Skeletal muscle tissue (tissue), 4 donors: ENCODE measurements around the gene C1RL. TPM values are rescaled to one million over a fixed set of nuclear protein-coding genes. Genes with fewer than 3 reads are reported as not detected.
A peak's percentile ranks its signal among the peaks of the same experiment; 100 is the strongest.

Experiments
- H3K27ac ChIP-seq: one replicate; pipeline ENCODE4 v1.7.0; 2013; ENCODE audit warnings: mild to moderate bottlenecking, low read depth, low read length, inconsistent platforms
- H3K27me3 ChIP-seq, 3 donors: one replicate each; pipeline ENCODE4 v1.7.0; 2013; ENCODE audit warnings: low read length in 3 of 3; ENCODE audit not compliant: control insufficient read depth in 3 of 3, insufficient read depth in 3 of 3
- H3K36me3 ChIP-seq, 3 donors: one replicate each; pipeline ENCODE4 v1.7.0; 2013; ENCODE audit warnings: low read length in 3 of 3; ENCODE audit not compliant: control insufficient read depth in 3 of 3, insufficient read depth in 3 of 3
- H3K4me1 ChIP-seq, 3 donors: one replicate each; pipeline ENCODE4 v1.7.0; 2013; ENCODE audit warnings: low read length in 3 of 3, mild to moderate bottlenecking in 3 of 3; ENCODE audit not compliant: control insufficient read depth in 3 of 3, insufficient read depth in 3 of 3
- H3K4me3 ChIP-seq, 3 donors: one replicate each; pipeline ENCODE4 v1.7.0; 2013; ENCODE audit warnings: low read length in 3 of 3
- H3K9ac ChIP-seq, 3 donors: one replicate each; pipeline ENCODE4 v1.7.0; 2013; ENCODE audit warnings: low read length in 3 of 3, mild to moderate bottlenecking in 3 of 3, moderate library complexity in 2 of 3, low read depth in 1 of 3
- H3K9me3 ChIP-seq, 3 donors: one replicate each; pipeline ENCODE4 v1.7.0; 2013; ENCODE audit warnings: low read length in 3 of 3; ENCODE audit not compliant: control insufficient read depth in 3 of 3
- total RNA-seq: library from RNA; depleted of rRNA; stranded (reverse); fragments of >200 nt; gene quantifications from one replicate; pipeline ENCODE4 v1.2.3, GENCODE V29; 2014
- donor health status: Osteomylitis.

C1RL gene
- total RNA-seq, 1 donor from 2014 or later = 10.4 TPM

DNA sequence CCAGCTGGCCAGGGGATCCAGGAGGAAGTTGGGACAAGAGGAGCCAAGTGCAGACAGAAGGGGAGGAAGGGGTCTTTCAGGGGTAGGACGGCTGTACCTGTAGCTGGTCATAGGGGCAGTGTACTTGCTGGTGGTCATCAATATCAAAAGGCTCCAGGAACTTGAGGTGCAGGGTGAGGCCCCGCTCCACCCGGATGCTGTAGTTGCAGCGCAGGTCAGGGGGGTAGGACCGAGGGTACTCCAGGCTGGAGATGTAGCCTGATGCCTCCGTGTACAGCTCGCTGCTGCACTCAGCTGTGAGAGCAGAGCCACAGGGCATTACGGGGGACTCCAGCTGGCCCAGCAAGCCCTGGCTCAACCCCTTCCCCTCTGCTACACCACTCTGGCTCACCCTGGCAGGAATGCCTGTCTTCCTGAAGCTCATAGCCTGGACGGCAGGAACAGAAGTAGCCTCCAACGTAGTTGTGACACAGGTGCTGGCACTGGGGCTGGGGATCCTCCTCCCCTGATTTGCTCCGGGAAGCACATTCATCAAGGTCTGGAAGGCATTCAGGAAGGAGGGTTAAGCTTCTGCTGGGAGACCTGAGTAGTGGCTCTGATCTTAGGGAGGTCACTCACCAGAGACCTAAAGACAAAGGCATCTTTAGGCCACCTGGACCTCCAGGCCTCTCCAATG is 19.7 kb downstream of the C1RL start:
- H3K9me3 ChIP-seq = no peaks in the 10 kb centered on the region
- H3K36me3 ChIP-seq = peaks cover 20 to 25% (median 23%) of the 10 kb centered on the region in 3 donors
- H3K9ac ChIP-seq = no peak overlapping the region
- H3K4me1 ChIP-seq = peaks cover 20 to 39% (median 24%) of the 10 kb centered on the region in 3 donors
- no peak overlapping the region for H3K4me3 ChIP-seq
- no peaks in the 10 kb centered on the region for H3K27me3 ChIP-seq
- H3K27ac ChIP-seq = peak overlapping the region; percentile 13

DNA sequence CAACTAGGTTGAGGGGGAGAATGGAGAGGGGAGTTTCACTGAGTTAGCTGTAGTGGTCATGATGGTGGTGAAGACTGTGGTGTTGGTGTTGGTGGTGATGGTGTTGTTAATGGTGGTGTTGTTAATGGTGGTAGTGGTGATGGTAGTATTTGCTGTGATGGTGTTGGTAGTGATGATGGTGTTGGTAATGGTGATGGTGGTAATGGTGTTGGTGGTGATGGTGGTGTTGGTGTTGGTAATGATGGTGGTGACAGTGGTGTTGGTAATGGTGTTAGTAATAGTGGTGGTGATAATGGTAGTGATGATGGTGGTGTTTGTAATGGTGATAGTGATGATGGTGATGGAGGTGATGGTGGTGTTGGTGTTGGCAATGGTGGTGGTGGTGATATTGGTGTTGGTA is 25.9 kb downstream of the C1RL start:
- H3K9me3 ChIP-seq = no peaks in the 10 kb centered on the region
- H3K36me3 ChIP-seq = peaks cover 21 to 43% (median 26%) of the 10 kb centered on the region in 3 donors
- H3K27me3 ChIP-seq = no peaks in the 10 kb centered on the region
- H3K4me1 ChIP-seq = no peaks in the 10 kb centered on the region
- H3K9ac ChIP-seq = no peak overlapping the region
- no peak overlapping the region for H3K27ac ChIP-seq
- no peak overlapping the region for H3K4me3 ChIP-seq

DNA sequence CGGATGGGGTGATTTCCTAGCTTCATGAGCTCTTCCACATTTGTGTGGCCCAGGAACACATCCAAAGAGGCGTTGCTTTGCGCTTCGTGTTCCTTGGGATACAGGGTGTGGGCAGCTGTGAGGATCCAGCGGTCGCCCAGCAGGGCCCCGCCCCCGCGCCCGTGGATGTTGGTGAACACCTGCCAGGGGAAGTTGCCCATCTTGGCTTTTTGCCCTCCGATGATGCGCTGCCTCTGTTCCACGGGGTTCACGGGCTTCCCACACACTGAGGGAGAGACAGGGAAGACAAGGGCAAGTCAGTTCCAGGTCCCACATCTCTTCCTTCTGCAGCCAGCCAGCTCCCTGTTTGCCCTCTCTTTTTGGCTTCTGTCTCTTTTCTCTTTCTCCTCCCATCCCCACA is 28.0 kb downstream of the C1RL start:
- Histone ChIP-seq H3K36me3 (peaks cover 21 to 35% (median 26%) of the 10 kb centered on the region in 3 donors), H3K4me3 (no peak overlapping the region), H3K9ac (no peak overlapping the region), H3K27me3 (no peaks in the 10 kb centered on the region), H3K4me1 (no peaks in the 10 kb centered on the region), H3K27ac (no peak overlapping the region), H3K9me3 (no peaks in the 10 kb centered on the region)

DNA sequence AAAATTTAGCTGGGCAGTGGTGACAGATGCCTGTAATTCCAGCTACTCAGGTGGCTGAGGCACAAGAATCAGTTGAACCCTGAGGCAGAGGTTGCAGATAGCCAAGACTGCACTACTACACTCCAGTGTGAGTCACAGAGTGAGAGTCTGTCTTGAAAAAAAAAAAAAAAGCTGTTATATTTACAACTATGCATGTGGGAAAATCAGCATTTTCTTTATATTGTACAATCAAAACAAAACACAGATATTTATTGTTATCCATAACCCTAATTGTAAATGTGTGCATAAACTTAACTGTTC is 29.2 kb downstream of the C1RL start:
- Histone ChIP-seq H3K9ac (peak overlapping the region in 1 of 3 donors; percentile 16), H3K27me3 (no peaks in the 10 kb centered on the region), H3K4me1 (no peaks in the 10 kb centered on the region), H3K9me3 (no peaks in the 10 kb centered on the region), H3K4me3 (no peak overlapping the region), H3K27ac (peak overlapping the region; percentile 15), H3K36me3 (peaks cover 13 to 24% (median 14%) of the 10 kb centered on the region in 3 donors)

DNA sequence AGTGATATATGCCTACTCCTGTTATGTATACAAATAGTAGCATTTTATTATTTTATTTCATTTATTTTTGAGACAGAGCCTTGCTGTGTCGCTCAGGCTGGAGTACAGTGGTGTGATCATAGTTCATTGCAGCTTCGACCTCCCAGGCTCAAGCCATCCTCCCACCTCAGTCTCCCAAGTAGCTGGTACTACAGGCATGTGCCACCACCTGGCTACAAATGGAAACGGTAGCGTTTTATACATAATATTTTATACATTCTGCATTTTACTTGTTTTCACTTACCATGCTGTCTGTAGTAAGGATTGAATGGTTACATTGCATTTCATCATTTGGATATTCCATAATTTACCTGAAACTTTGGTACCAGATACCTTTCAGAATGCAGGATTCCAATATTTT is 30.9 kb downstream of the C1RL start:
- Histone ChIP-seq H3K36me3 (peaks cover 6 to 19% (median 7%) of the 10 kb centered on the region in 3 donors), H3K9ac (no peak overlapping the region), H3K27me3 (no peaks in the 10 kb centered on the region), H3K27ac (no peak overlapping the region), H3K4me1 (no peaks in the 10 kb centered on the region), H3K9me3 (no peaks in the 10 kb centered on the region), H3K4me3 (no peak overlapping the region)

DNA sequence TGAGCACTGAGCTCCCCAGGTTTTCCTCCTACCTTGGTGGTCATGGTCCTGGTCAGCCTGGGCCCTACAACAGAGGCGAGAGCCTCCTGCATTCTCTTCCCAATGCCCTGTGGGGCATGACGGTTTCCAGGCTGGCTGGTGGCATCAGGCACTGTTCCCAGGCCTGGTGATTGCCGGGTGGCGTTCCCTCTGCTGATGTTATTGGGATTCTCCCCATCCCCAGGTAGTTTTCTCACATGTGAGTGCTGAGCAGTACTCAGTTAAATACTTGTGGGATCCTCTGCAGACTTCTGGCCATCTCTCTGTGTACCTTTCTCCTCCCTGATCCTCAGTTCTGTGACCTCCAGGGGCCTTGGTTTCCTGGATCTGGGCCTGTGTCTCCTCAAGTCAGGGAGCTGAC is 32.5 kb downstream of the C1RL start:
- no peak overlapping the region for H3K27ac ChIP-seq
- H3K9me3 ChIP-seq = no peaks in the 10 kb centered on the region
- no peaks in the 10 kb centered on the region for H3K27me3 ChIP-seq
- no peak overlapping the region for H3K9ac ChIP-seq
- no peaks in the 10 kb centered on the region for H3K4me1 ChIP-seq
- H3K36me3 ChIP-seq = peaks cover 0 to 7% (median 5%) of the 10 kb centered on the region in 3 donors
- H3K4me3 ChIP-seq = no peak overlapping the region

DNA sequence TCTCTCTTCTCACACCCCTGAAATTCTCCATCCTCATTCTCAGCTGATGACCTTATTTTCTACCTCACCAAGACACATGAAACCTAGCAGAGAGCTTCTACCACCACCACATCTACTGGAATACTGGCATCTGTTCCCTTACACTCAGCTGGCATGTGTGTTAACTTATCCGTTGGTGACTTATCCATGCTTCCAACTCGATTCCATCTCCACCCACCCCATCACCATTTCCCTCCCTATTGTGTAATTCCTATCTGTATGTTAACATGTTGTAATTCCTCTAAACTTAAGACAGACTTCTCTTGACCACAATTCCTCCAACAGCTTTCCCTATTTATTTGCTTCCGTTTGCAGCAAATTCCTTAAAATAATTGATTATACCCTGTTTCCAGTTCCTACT is 33.1 kb downstream of the C1RL start:
- no peak overlapping the region for H3K9ac ChIP-seq
- no peaks in the 10 kb centered on the region for H3K27me3 ChIP-seq
- H3K27ac ChIP-seq = no peak overlapping the region
- H3K9me3 ChIP-seq = no peaks in the 10 kb centered on the region
- H3K4me3 ChIP-seq = no peak overlapping the region
- H3K4me1 ChIP-seq = no peaks in the 10 kb centered on the region
- H3K36me3 ChIP-seq = peaks cover 0 to 5% (median 4%) of the 10 kb centered on the region in 3 donors

DNA sequence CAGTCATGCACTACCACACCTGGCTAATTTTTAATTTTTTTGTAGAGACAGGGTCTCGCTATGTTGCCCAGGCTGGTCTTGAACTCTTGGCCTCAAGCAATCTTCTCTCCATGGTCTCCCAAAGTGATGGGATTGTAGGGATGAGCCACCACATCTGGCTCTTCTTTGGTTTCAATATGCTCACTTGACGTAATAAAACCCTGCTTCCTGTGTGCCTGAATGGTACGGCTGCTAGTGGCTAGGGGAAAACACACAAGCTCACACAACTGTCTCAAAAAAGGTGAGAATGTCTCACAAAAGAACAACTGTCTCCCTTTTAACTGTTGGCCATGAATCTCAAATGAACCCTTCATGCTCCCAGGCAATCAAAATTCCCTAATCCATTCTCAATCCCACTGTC is 33.5 kb downstream of the C1RL start:
- Histone ChIP-seq H3K36me3 (peaks cover 0 to 3% (median under 1%) of the 10 kb centered on the region in 3 donors), H3K4me1 (peaks cover 0 to 1% (median 0%) of the 10 kb centered on the region in 3 donors), H3K9me3 (no peaks in the 10 kb centered on the region), H3K27me3 (no peaks in the 10 kb centered on the region), H3K4me3 (no peak overlapping the region), H3K27ac (no peak overlapping the region), H3K9ac (no peak overlapping the region)

DNA sequence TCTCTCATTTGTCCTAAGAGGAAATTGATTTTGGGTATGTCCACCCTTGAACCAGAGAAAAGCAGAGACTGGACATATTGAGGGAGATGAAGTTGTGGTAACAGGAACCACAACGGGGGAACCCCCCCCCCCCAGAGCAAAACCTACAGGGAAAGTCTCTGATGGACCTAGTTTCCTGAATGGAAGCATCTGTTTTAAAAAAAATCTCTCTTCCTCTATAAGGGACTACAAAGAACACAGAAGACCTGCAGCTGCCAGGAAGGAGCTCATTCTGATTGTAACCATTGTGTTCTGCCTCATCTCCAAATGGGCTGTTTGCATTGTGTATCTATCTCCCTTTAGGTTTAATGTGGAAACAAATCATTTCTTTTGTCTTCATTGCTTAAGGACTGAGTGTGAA is 35.1 kb downstream of the C1RL start:
- Histone ChIP-seq H3K27me3 (no peaks in the 10 kb centered on the region), H3K9me3 (no peaks in the 10 kb centered on the region), H3K36me3 (peaks cover 0 to 15% (median 6%) of the 10 kb centered on the region in 3 donors), H3K9ac (no peak overlapping the region), H3K27ac (no peak overlapping the region), H3K4me1 (peaks cover 6 to 17% (median 9%) of the 10 kb centered on the region in 3 donors), H3K4me3 (no peak overlapping the region)

DNA sequence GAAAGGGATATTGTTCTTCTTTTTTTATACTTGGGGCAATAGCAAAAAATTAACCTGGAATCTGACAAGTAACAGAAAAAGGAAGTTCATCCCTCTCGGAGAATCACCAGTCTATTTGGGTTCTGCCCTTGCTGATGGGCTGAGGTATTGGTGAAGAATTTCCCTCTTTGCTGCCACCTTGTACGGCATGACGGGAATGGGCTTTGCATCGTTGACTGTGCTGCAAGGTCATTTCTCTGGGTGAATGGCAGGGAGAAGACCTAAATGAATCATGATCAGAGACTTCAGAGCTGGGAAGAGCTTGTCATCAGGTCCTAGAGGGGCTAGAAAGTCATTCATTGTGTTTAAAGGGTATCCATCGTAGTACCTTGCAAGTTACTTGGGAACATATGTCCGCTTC is 36.5 kb downstream of the C1RL start:
- H3K4me1 ChIP-seq = peaks cover 18 to 31% (median 23%) of the 10 kb centered on the region in 3 donors
- H3K4me3 ChIP-seq = no peak overlapping the region
- H3K9ac ChIP-seq = no peak overlapping the region
- H3K27me3 ChIP-seq = no peaks in the 10 kb centered on the region
- H3K9me3 ChIP-seq = no peaks in the 10 kb centered on the region
- no peak overlapping the region for H3K27ac ChIP-seq
- H3K36me3 ChIP-seq = peaks cover 0 to 15% (median 7%) of the 10 kb centered on the region in 3 donors
